PFSK-1 (cell line): ENCODE data around the gene UST.

Source experiments
- FOXP2 ChIP-seq: optimal IDR thresholded peaks from 2 replicates; pipeline ENCODE3; 2011; ENCODE audit warnings: borderline replicate concordance, control low read depth, inconsistent platforms; ENCODE audit not compliant: insufficient read depth; ENCODE audit errors: extremely low read length, extremely low read depth
- POLR2AphosphoS5 ChIP-seq: IDR thresholded peaks from 2 replicates; pipeline ENCODE4 v1.6.1; 2012; ENCODE audit warnings: low read depth, mild to moderate bottlenecking, control low read depth, low read length, moderate library complexity
- REST ChIP-seq, 2 experiments: IDR thresholded peaks; 2 replicates each; pipeline versions ENCODE4 v1.6.1 to v1.8.0; 2011 to 2012; ENCODE audit warnings: low read depth in 2 of 2, low read length in 2 of 2, control low read depth in 1 of 2, inconsistent platforms in 1 of 2, mild to moderate bottlenecking in 1 of 2, moderate library complexity in 1 of 2; ENCODE audit not compliant: insufficient read depth in 1 of 2
- SIN3A ChIP-seq: IDR thresholded peaks from 2 replicates; pipeline ENCODE4 v1.6.1; 2012; ENCODE audit warnings: mild to moderate bottlenecking, low read length, moderate library complexity, borderline replicate concordance; ENCODE audit not compliant: insufficient read depth
- TAF1 ChIP-seq: IDR thresholded peaks from 2 replicates; pipeline ENCODE4 v1.6.1; 2012; ENCODE audit warnings: low read length, control low read depth, borderline replicate concordance; ENCODE audit not compliant: insufficient read depth

UST gene

DNA sequence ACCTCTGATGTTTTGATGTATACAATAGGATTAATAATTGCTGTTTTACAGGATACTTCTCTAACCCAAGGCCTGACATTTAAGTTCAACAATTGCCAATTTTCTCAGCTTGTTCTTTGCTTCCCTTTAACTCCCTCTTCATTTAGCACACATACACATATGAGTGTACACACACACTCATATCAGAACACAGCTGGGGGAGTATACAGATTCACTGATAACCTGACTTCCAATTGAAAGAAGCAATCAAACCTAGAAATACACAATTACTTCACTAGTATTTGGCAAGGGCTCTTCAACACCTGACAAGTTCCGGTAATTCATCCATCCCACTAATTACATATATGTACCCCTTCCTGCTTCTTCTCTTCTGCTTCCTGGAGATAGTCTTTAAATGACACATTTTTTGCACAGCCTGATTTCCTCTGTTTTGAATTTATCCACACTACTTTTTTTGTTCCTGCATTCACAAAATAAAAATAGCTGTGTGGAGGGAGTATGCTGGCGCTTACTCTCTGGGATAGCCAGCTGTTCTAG, 11.2 kb downstream of the UST start:
- no peak for TF ChIP-seq POLR2AphosphoS5
- no peak for TF ChIP-seq FOXP2

GRCh38 chr6:148758492-148758891, 11.7 kb downstream of the UST start:
- TF ChIP-seq FOXP2 (peak; percentile 37), REST (IDR thresholded peaks at IDR 0.05; ENCODE audit: insufficient read depth in 1 of 2, low read depth in 2 of 2, low read length in 2 of 2) (0 out of 4 replicates have a peak, but pooled peaks of 1 of the 2 experiments have one; percentile 34), SIN3A (peak; percentile 83), POLR2AphosphoS5 (peak; percentile 62; the same call in 1 of the 2 replicates), TAF1 (peak; percentile 88)

GRCh38 chr6:148760258-148760534, 13.4 kb downstream of the UST start:
- TF ChIP-seq SIN3A (no peak), FOXP2 (no peak), POLR2AphosphoS5 (no peak), REST (IDR thresholded peaks at IDR 0.05; ENCODE audit: insufficient read depth in 1 of 2, low read depth in 2 of 2, low read length in 2 of 2) (no peak), TAF1 (no peak)

DNA sequence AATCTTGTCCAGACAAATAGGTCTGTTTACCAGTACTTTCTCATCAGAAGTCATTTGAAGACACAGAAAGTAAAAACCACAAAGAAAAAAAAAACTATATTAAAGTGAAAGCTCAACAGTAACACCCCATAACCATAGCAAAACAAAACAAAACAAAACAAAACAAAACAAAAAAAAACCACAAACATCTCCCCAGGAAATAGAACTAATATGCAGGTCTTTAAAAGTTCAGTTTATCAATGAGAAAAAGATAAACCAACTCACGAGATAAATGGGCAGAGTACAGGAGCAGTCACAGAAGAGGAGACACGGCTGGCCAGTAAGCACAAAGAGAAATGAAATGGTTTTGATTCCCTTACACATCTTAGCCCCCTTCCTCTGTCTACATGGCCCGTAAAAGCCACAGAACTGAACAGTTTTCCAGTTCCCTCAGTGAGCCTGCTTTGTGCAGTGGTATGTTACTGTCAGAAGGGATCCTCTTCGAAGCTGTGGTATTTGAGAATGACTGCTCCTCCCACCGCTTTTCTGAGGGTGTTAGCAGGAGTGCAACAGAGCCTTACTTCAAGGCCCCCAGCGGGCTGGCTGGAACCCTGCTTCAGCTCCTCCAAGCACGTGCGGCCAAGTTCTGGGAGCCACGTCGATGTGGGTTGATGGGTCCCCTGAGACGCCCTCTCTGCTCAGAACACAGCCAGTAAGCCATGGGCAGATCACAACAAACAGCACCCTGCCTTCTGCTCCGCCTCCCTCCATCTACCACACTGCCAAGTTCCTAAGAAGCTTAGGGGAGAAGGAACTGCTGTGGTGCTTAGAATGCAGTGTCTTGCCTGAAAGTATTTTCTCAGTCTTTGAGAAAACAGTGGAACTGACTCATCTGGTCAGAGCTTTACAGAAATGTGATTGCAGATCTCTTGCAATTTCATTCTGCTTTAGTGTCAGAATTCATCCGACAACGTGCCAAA, 14.0 kb downstream of the UST start:
- TF ChIP-seq POLR2AphosphoS5 (no peak), FOXP2 (no peak), REST (IDR thresholded peaks at IDR 0.05; ENCODE audit: insufficient read depth in 1 of 2, low read depth in 2 of 2, low read length in 2 of 2) (no peak), TAF1 (no peak), SIN3A (no peak)

DNA sequence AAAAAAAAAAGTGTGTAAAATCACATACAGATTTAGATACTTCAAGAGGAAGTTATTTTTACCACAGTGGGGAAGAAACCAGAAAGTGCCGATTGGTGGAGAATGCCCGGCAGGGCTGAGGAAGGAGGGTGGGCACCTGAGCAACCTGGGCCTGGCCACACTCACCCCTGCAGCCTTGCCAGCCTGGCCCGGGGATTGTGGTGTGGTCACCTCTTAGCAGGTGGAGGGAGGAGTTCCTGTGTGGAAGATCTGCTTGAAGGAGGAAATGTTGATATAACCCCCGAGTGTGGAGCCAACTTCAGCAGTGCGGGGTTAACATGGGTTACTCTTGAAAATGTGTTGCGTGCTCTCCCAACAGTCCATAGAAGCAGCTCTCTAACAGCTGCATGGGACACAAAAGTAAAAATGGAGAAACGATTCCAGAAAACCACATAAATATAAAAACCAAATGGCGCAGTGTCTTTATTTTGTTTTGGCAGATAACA, 14.7 kb downstream of the UST start:
- no peak for TF ChIP-seq TAF1
- TF ChIP-seq SIN3A = no peak
- TF ChIP-seq POLR2AphosphoS5 = no peak

- no peak for TF ChIP-seq SIN3A
- no peak for TF ChIP-seq FOXP2
- no peak for TF ChIP-seq TAF1
- TF ChIP-seq REST (IDR thresholded peaks at IDR 0.05; ENCODE audit: insufficient read depth in 1 of 2, low read depth in 2 of 2, low read length in 2 of 2) = no peak
- TF ChIP-seq POLR2AphosphoS5 = no peak
These were observed 15.4 kb downstream of the UST start for GRCh38 chr6:148762231-148762630.
